Lower lobe of right lung (tissue), 2 donors: ENCODE results near the gene ENTPD2. TPM values are rescaled to one million over a fixed set of nuclear protein-coding genes. Genes with fewer than 3 reads are reported as not detected.

ENCODE experiments used
- ATAC-seq, 2 donors: fragments of 200-7000 bp; cut with Tn5 transposase; one replicate each; pipeline ENCODE4 v1.9.1; 2020 to 2022; ENCODE audit warnings: mild to moderate bottlenecking in 2 of 2, moderate library complexity in 2 of 2
- DNase-seq: peaks from one replicate; pipeline ENCODE4 v3.0.0-alpha.2; 2020
- H3K27ac ChIP-seq: fragments of 200-600 bp; one replicate; pipeline ENCODE4 v1.8.0; 2022
- H3K27me3 ChIP-seq: fragments of 200-600 bp; one replicate; pipeline ENCODE4 v1.8.0; 2022; ENCODE audit warnings: low read depth
- H3K36me3 ChIP-seq: fragments of 200-600 bp; one replicate; pipeline ENCODE4 v1.8.0; 2022; ENCODE audit warnings: mild to moderate bottlenecking
- H3K4me1 ChIP-seq: fragments of 200-600 bp; one replicate; pipeline ENCODE4 v1.8.0; 2022
- H3K4me3 ChIP-seq: fragments of 200-600 bp; one replicate; pipeline ENCODE4 v1.8.0; 2022; ENCODE audit warnings: mild to moderate bottlenecking
- H3K9me3 ChIP-seq: fragments of 200-600 bp; one replicate; pipeline ENCODE4 v1.8.0; 2022
- CTCF ChIP-seq: fragments of 200-600 bp; IDR thresholded peaks from one replicate; pipeline ENCODE4 v1.8.0; 2022; ENCODE audit warnings: antibody characterized with exemption, mild to moderate bottlenecking
- intact Hi-C: fragments of 100-400 bp; cut with DNase I; formaldehyde crosslinking; loops from one replicate; pipeline ENCODE4 v1.11.0; 2022
- total RNA-seq: library from RNA; stranded (reverse); fragmentation: NEBNext Ultra II Directional; extraction: Animal tissue kit (Norgen Biotek cat#: 25700); gene quantifications from one replicate; pipeline ENCODE4 v1.2.1, GENCODE V29; 2021
- donor health status: DM: no; HTN: yes; CAD: no; lungs with severe emphysema.

Gene ENTPD2
- total RNA-seq, 1 donor from 2014 or later: 0.62 TPM

- intact Hi-C loops: no loop called here
- TF ChIP-seq CTCF: no peak
- H3K9me3 ChIP-seq: no peaks in the 10 kb centered on the region
- H3K4me3 ChIP-seq: no peak overlapping the region
- H3K4me1 ChIP-seq: no peaks in the 10 kb centered on the region
- no peaks in the 10 kb centered on the region for H3K27me3 ChIP-seq
- H3K36me3 ChIP-seq: peaks cover 33% of the 10 kb centered on the region
- H3K27ac ChIP-seq: no peak overlapping the region
- ATAC-seq: no peak
- no peak for DNase-seq
Measured at GRCh38 chr9:137017791-137018497, 35.9 kb downstream of the ENTPD2 start.

- ATAC-seq (no peak), DNase-seq (no peak)
- H3K27ac ChIP-seq: no peak overlapping the region
- no peak overlapping the region for H3K4me3 ChIP-seq
- H3K4me1 ChIP-seq: no peaks in the 10 kb centered on the region
- H3K27me3 ChIP-seq: no peaks in the 10 kb centered on the region
- no peak for TF ChIP-seq CTCF
- intact Hi-C loops: no loop called here
- H3K36me3 ChIP-seq: peaks cover 41% of the 10 kb centered on the region
- H3K9me3 ChIP-seq: no peaks in the 10 kb centered on the region
Measured at GRCh38 chr9:137017071-137017470, 36.8 kb downstream of the ENTPD2 start.

- H3K27ac ChIP-seq: no peak overlapping the region
- H3K4me3 ChIP-seq: no peak overlapping the region
- no peaks in the 10 kb centered on the region for H3K9me3 ChIP-seq
- no peaks in the 10 kb centered on the region for H3K4me1 ChIP-seq
- DNase-seq (no peak), ATAC-seq (no peak)
- H3K36me3 ChIP-seq: peaks cover 46% of the 10 kb centered on the region
- H3K27me3 ChIP-seq: no peaks in the 10 kb centered on the region
- intact Hi-C loops: no loop called here
- TF ChIP-seq CTCF: no peak
Measured at GRCh38 chr9:137016436-137016835, 37.4 kb downstream of the ENTPD2 start.

GRCh38 chr9:137015976-137016375 lies 37.9 kb downstream of the ENTPD2 start:
- ATAC-seq: no peak
- H3K36me3 ChIP-seq: peaks cover 44% of the 10 kb centered on the region
- no peaks in the 10 kb centered on the region for H3K4me1 ChIP-seq
- H3K27ac ChIP-seq: no peak overlapping the region
- TF ChIP-seq CTCF: no peak
- no peak overlapping the region for H3K4me3 ChIP-seq
- H3K9me3 ChIP-seq: no peaks in the 10 kb centered on the region
- intact Hi-C loops: no loop called here
- DNase-seq: no peak
- no peaks in the 10 kb centered on the region for H3K27me3 ChIP-seq

GRCh38 chr9:137015540-137015930 lies 38.3 kb downstream of the ENTPD2 start:
- H3K4me3 ChIP-seq: no peak overlapping the region
- H3K4me1 ChIP-seq: no peaks in the 10 kb centered on the region
- H3K27ac ChIP-seq: no peak overlapping the region
- intact Hi-C loops: no loop called here
- no peak for DNase-seq
- peaks cover 43% of the 10 kb centered on the region for H3K36me3 ChIP-seq
- TF ChIP-seq CTCF: no peak
- H3K9me3 ChIP-seq: no peaks in the 10 kb centered on the region
- no peak for ATAC-seq
- H3K27me3 ChIP-seq: no peaks in the 10 kb centered on the region
